ENCODE measurements around the gene DDIT4. TPM values are rescaled to one million over a fixed set of nuclear protein-coding genes. Genes with fewer than 3 reads are reported as not detected.

The DDIT4 gene
- total and polyA plus RNA-seq, 9 of the 15 experiments (the other 6 are each of a cell fraction or from before 2014, with no cell fraction given) = 8.2 to 675 (median 159) TPM

GRCh38 chr10:72275351-72276012, 1.8 kb downstream of the DDIT4 start (continued):
- TF ChIP-seq, protein P1, sequence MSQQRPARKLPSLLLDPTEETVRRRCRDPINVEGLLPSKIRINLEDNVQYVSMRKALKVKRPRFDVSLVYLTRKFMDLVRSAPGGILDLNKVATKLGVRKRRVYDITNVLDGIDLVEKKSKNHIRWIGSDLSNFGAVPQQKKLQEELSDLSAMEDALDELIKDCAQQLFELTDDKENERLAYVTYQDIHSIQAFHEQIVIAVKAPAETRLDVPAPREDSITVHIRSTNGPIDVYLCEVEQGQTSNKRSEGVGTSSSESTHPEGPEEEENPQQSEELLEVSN (IDR thresholded peaks at IDR 0.05; ENCODE audit: borderline replicate concordance in 1 of 2, extremely low read depth in 1 of 2, insufficient read depth in 1 of 2, insufficient read length in 1 of 2, low read depth in 1 of 2, low read length in 1 of 2, poor library complexity in 1 of 2, severe bottlenecking in 1 of 2) = peak; percentile 47 to 85
- TF ChIP-seq ZBTB11 (CRISPR knock-in tag; IDR thresholded peaks at IDR 0.05) (no peak), MEF2D (tag; conservative IDR thresholded peaks at IDR 0.05; ENCODE audit: low read depth) (peak; percentile 80), HOXB6 (CRISPR knock-in tag; IDR thresholded peaks at IDR 0.05; ENCODE audit: borderline replicate concordance) (peak; percentile 3; the same call in 1 of the 2 replicates), ZNF395 (CRISPR knock-in tag; IDR thresholded peaks at IDR 0.05) (no peak), RBM14 (IDR thresholded peaks at IDR 0.05; ENCODE audit: borderline replicate concordance, insufficient read depth, low read depth, low read length) (no peak), CTCFL (IDR thresholded peaks at IDR 0.05; ENCODE audit: borderline replicate concordance, insufficient read depth, low read depth, low read length, poor library complexity, severe bottlenecking) (no peak), RHOXF2B (CRISPR knock-in tag; conservative IDR thresholded peaks at IDR 0.05) (peak; percentile 67), ZBED1 (IDR thresholded peaks at IDR 0.05) (peak; percentile 27; the same call in 1 of the 2 replicates), CBX8 (IDR thresholded peaks at IDR 0.05; ENCODE audit: borderline replicate concordance, extremely low read depth, low read depth, low read length, poor library complexity, severe bottlenecking) (no peak), PML (IDR thresholded peaks at IDR 0.05; ENCODE audit: low read length) (peak; percentile 60; the same call in 1 of the 2 replicates), ZNF583 (CRISPR knock-in tag; IDR thresholded peaks at IDR 0.05) (peak; percentile 12; the same call in 1 of the 2 replicates), SRSF3 (IDR thresholded peaks at IDR 0.05; ENCODE audit: insufficient read depth, low read length) (no peak), ZBTB17 (CRISPR knock-in tag; IDR thresholded peaks at IDR 0.05) (0 out of 2 replicates have a peak, but pooled peaks have one; percentile 22), FOXA3 (CRISPR knock-in tag; conservative IDR thresholded peaks at IDR 0.05 in 1 of 2, IDR thresholded peaks at IDR 0.05 in 1 of 2) (peak in 1 of 2 experiments; percentile 27; a peak in 3 of 4 replicates), PHTF2 (CRISPR knock-in tag; IDR thresholded peaks at IDR 0.05) (peak; percentile 87; the same call in 1 of the 2 replicates), ZNF3 (CRISPR knock-in tag; IDR thresholded peaks at IDR 0.05) (no peak)
